Measurements from ENCODE around the gene TEX54. TPM values are rescaled to one million over a fixed set of nuclear protein-coding genes. Genes with fewer than 3 reads are reported as not detected.

Gene TEX54
- not detected in 5 replicates for total RNA-seq (2022; extraction: Qiagen RNA extraction)

DNA sequence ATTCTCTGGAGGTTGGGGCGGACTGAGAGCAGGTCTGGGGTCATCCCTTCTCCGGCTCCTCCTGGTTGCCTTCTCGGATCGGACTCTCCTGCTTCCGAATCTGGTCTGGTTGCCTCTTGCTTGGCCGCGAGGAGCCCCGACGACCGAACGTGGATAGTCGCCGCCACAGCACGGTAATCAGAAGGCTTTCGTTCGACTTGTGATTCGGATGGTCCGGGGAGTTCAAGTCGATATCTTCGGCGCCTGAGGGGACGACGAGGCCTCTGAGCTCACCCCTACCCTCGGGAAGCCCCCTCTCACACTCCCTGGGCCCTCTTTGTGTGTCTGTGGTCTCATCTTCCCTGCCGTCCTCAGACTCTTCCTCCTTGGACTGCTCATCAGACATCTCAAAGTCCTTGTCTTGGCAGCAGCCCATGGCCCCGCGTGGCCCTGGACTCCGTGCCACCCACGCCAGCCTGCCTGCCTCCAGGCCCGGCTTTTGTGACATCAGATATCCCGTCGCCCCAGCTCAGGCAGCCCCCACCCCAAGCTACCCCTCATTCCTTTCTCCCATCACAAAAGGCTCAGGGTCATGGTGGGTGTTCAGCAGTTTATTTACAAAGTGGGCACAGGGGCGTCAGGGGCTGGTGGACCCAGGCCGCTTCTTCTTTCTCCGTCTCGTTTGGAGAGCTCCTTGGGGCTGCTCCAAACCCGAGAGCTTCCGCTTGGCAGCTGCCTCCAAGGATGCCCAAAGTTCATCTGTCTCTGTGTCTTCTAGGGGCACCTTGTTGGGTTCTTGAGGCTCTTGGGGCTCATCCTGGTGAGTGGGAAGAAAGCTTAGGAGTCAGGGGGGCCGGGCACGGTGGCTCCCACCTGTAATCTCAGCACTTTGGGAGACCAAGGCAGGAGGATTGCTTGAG is at the start of gene TEX54:
TEX54 (minus strand) TSS at position 506 of the 899 bp plus-strand sequence.

DNA sequence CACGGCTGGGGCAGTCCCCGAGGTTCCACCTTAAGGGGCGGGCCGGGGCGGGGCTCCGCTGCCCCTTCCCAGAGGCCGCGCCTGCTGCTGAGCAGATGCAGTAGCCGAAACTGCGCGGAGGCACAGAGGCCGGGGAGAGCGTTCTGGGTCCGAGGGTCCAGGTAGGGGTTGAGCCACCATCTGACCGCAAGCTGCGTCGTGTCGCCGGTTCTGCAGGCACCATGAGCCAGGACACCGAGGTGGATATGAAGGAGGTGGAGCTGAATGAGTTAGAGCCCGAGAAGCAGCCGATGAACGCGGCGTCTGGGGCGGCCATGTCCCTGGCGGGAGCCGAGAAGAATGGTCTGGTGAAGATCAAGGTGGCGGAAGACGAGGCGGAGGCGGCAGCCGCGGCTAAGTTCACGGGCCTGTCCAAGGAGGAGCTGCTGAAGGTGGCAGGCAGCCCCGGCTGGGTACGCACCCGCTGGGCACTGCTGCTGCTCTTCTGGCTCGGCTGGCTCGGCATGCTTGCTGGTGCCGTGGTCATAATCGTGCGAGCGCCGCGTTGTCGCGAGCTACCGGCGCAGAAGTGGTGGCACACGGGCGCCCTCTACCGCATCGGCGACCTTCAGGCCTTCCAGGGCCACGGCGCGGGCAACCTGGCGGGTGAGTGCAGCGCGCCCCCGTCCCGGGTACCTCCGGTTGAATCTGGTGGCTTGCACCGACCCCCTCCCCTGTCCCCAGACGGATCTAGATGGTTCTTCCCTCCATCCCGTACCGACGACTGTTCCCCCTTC is 48.4 kb upstream of the TEX54 start, which contains the start of gene SLC3A2:
SLC3A2 (plus strand) TSS at position 94 of the 776 bp plus-strand sequence; CDS start at position 222, 128 bp downstream.

DNA sequence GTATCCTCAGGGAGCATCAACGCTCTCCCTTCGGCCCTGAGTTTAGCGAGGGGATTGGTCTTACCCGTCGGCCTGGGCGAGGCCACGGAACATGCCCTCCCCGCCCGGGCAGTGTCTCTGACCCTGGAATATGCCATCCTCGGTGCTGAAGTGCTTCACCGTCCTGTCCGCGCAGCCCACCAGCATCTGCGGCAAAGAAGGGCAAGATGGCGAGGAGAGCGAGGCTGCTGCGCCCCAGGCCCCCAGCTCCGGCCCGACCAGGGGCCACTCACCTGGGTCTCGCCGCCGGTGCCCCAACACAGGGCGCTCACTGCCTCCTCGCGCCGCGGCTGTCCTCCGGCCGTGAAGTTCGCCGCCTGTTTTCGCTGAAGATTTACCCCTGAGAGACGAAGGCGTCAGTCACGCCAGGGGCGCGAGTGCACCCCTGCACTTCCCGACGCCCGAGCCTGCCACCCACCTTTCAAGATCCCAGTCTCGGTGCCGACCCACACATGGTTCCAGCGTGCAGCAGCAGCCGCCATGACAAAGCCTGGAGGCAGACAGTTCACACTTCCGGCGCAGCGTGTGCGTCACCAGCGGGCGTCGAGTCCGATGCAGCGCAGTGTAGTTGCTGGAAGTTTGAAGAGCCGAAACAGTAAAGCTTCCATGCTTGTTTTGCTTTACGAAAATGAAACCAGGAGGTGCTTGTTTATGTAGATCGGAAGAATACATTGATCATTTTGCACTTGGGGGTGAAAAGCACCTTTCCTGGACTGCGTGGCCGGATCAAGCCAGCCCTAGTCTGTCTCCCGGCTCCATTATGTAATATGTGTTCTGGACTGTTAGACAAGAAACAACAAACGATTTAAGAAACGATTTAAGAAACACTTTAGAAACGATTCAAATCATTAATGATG is 6.7 kb upstream of the TEX54 start, which contains the start of gene WDR74:
WDR74 (minus strand) TSS at position 541 of the 896 bp plus-strand sequence; CDS start at position 521, 20 bp downstream.

GRCh38 chr11:62831520-62832335 is 913 bp downstream of the TEX54 start, which contains the start of gene STX5:
Gene STX5 (minus strand): TSS chr11:62832051. CDS start chr11:62831243, 808 bp downstream.

DNA sequence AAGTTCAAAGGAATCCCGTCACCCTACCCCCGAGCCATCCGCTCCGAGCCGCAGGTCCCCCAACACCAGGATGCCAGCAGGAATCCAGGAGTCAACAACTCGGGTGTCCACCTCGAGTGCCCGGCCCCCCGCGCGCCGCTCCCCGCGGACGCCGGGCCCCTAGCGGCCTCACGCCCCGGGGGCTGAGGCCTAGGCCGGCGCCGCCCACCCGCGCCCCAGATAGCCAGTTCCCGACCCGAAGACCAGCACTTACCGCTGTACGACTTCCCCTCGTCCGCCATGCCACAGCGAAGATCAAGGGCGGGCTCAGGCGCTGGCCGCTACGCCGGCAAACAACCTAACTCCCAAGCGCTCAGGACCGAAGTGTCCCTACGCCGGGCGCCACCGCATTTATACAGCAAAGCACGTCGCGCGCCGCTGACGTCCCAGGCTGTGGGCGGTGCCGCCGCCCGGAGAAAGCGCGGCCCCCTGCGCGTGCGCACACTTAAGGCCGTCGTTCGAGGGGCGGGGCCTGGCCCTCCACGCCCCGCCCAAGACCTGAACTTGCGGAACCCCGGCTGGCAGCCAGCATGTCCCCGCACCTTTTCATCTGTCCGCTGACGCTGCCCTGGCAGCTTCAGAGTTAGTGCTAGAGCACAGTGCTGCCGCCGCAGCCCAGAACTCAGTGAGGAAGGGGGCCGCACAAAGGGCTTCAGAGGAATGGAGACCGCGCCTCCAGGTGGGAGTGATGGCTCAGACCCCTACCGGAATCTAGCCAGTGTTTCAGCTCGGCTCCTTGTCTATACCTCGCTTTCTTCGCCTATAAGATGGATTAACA is 27.4 kb downstream of the TEX54 start, which contains the start of gene NXF1:
NXF1 (minus strand) TSS at position 365 of the 817 bp plus-strand sequence; CDS start at position 281, 84 bp downstream.

GRCh38 chr11:62791501-62792201 is 41.0 kb downstream of the TEX54 start, which contains the start of gene TMEM223:
Gene TMEM223 (minus strand): TSS chr11:62792006. CDS start chr11:62791994, 12 bp downstream.

DNA sequence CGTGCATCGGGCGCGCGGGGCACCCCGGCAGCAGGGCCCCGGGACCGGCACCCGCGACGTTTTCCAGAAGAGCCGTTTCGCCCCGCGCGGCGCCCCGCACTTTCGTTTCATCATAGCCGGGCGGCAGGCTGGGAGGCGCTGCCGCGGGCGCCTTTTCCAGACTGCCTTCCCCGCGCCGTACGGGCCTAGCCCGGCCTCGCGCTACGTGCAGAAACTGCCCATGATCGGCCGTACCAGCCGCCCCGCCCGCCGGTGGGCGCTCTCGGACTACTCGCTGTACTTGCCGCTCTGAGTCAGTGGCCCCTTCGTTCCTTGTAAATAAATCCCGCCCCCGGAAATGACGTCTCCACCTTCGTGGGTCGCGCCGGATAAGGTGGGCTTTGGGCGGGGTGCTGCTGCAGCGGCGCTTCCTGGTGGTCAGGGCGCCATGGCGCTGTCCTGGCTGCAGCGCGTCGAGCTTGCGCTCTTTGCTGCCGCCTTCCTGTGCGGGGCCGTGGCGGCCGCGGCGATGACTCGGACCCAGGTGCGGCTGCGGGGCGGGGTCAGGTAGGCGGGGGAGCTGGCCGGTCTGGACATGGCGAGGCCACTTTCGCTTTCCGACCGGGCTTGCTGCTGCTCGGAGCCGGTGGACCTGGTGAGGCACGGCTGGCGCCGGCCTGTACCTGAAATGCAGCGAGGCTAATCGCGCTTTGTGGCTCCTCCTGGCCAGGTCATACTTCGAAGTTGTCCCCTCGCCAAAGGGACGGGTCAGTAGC is 45.5 kb downstream of the TEX54 start, which contains the start of gene TMEM179B:
TMEM179B (plus strand) TSS at position 398 of the 755 bp plus-strand sequence; CDS start at position 428, 30 bp downstream.

Other genes with a start within 250 kb of the TEX54 start
- gene TUT1, start 241.3 kb downstream of the TEX54 start, total RNA-seq (2022; extraction: Qiagen RNA extraction) = 12.8 to 17.8 TPM (median 17.0 TPM) in 5 replicates
- 82.2 to 92.9 TPM (median 85.9 TPM) in 5 replicates for gene MTA2, start 231.0 kb downstream of the TEX54 start, total RNA-seq (2022; extraction: Qiagen RNA extraction)
- 19.9 to 26.0 TPM (median 22.0 TPM) in 5 replicates for gene EML3, start 220.1 kb downstream of the TEX54 start, total RNA-seq (2022; extraction: Qiagen RNA extraction)
- gene ROM1, start 219.6 kb downstream of the TEX54 start, total RNA-seq (2022; extraction: Qiagen RNA extraction) = 3.6 to 4.3 TPM (median 4.0 TPM) in 5 replicates
- gene B3GAT3, start 210.9 kb downstream of the TEX54 start, total RNA-seq (2022; extraction: Qiagen RNA extraction) = 44.5 to 55.6 TPM (median 54.8 TPM) in 5 replicates
- 248 to 270 TPM (median 260 TPM) in 5 replicates for gene GANAB, start 186.2 kb downstream of the TEX54 start, total RNA-seq (2022; extraction: Qiagen RNA extraction)
- 19.1 to 23.0 TPM (median 22.6 TPM) in 5 replicates for gene INTS5, start 179.5 kb downstream of the TEX54 start, total RNA-seq (2022; extraction: Qiagen RNA extraction)
- 118 to 140 TPM (median 121 TPM) in 5 replicates for gene C11orf98, start 167.6 kb downstream of the TEX54 start, total RNA-seq (2022; extraction: Qiagen RNA extraction)
- 6.9 to 15.1 TPM (median 13.5 TPM) in 5 replicates for gene CSKMT, start 167.5 kb downstream of the TEX54 start, total RNA-seq (2022; extraction: Qiagen RNA extraction)
- gene UQCC3, start 161.2 kb downstream of the TEX54 start, total RNA-seq (2022; extraction: Qiagen RNA extraction) = 23.4 to 38.0 TPM (median 35.7 TPM) in 5 replicates
- 4.0 to 5.1 TPM (median 4.8 TPM) in 5 replicates for gene LBHD1, start 160.6 kb downstream of the TEX54 start, total RNA-seq (2022; extraction: Qiagen RNA extraction)
- 113 to 126 TPM (median 120 TPM) in 5 replicates for gene UBXN1, start 153.8 kb downstream of the TEX54 start, total RNA-seq (2022; extraction: Qiagen RNA extraction)
- gene LRRN4CL, start 143.3 kb downstream of the TEX54 start, total RNA-seq (2022; extraction: Qiagen RNA extraction) = 0.07 to 0.10 TPM (median 0.08 TPM) in 3 of 5 replicates, not detected in the others
- gene BSCL2, start 125.4 kb downstream of the TEX54 start, total RNA-seq (2022; extraction: Qiagen RNA extraction) = 53.3 to 85.7 TPM (median 68.0 TPM) in 5 replicates
- not detected in 5 replicates for gene GNG3, start 125.2 kb downstream of the TEX54 start, total RNA-seq (2022; extraction: Qiagen RNA extraction)
- 38.1 to 42.3 TPM (median 39.3 TPM) in 5 replicates for gene HNRNPUL2, start 105.4 kb downstream of the TEX54 start, total RNA-seq (2022; extraction: Qiagen RNA extraction)
- gene TTC9C, start 104.4 kb downstream of the TEX54 start, total RNA-seq (2022; extraction: Qiagen RNA extraction) = 28.8 to 30.0 TPM (median 29.4 TPM) in 5 replicates
- gene ZBTB3, start 78.7 kb downstream of the TEX54 start, total RNA-seq (2022; extraction: Qiagen RNA extraction) = 1.3 to 1.8 TPM (median 1.5 TPM) in 5 replicates
- gene POLR2G, start 71.3 kb downstream of the TEX54 start, total RNA-seq (2022; extraction: Qiagen RNA extraction) = 161 to 178 TPM (median 174 TPM) in 5 replicates
- gene TAF6L, start 61.4 kb downstream of the TEX54 start, total RNA-seq (2022; extraction: Qiagen RNA extraction) = 12.2 to 15.7 TPM (median 14.0 TPM) in 5 replicates
- gene TMEM179B, start 45.4 kb downstream of the TEX54 start, total RNA-seq (2022; extraction: Qiagen RNA extraction) = 68.8 to 94.9 TPM (median 86.7 TPM) in 5 replicates
- gene TMEM223, start 40.8 kb downstream of the TEX54 start, total RNA-seq (2022; extraction: Qiagen RNA extraction) = 19.7 to 28.7 TPM (median 27.7 TPM) in 5 replicates
- 38.7 to 55.4 TPM (median 50.7 TPM) in 5 replicates for gene NXF1, start 27.4 kb downstream of the TEX54 start, total RNA-seq (2022; extraction: Qiagen RNA extraction)
- 19.5 to 24.9 TPM (median 23.9 TPM) in 5 replicates for gene STX5, start 790 bp downstream of the TEX54 start, total RNA-seq (2022; extraction: Qiagen RNA extraction)
- gene WDR74, start 6.7 kb upstream of the TEX54 start, total RNA-seq (2022; extraction: Qiagen RNA extraction) = 74.3 to 82.0 TPM (median 79.5 TPM) in 5 replicates
- gene SLC3A2, start 48.1 kb upstream of the TEX54 start, total RNA-seq (2022; extraction: Qiagen RNA extraction) = 893 to 1,052 TPM (median 950 TPM) in 5 replicates
- 0.03 to 0.08 TPM (median 0.07 TPM) in 4 of 5 replicates, not detected in the other for gene CHRM1, start 88.5 kb upstream of the TEX54 start, total RNA-seq (2022; extraction: Qiagen RNA extraction)
- not detected in 5 replicates for gene SLC22A6, start 152.1 kb upstream of the TEX54 start, total RNA-seq (2022; extraction: Qiagen RNA extraction)
- not detected in 5 replicates for gene SLC22A8, start 183.0 kb upstream of the TEX54 start, total RNA-seq (2022; extraction: Qiagen RNA extraction)

Data from A549 treated with AZD2906 at 1 μM for 4 hours (cell line).